Adrenal gland (tissue), 5 donors: ENCODE measurements around the gene OR1N1.

Source experiments
- POLR2A ChIP-seq, 2 donors: fragments of 450-650 bp; IDR thresholded peaks; one replicate each; pipeline ENCODE4 v1.6.1; 2017; ENCODE audit warnings: antibody characterized with exemption in 2 of 2, mild to moderate bottlenecking in 2 of 2, moderate library complexity in 1 of 2
- TF ChIP-seq, protein P1 (sequence below), 6 experiments: fragments of 450-650 bp in 4 of 6; fragments of 200-600 bp in 2 of 6; sonication (generic) in 1 of 6; IDR thresholded peaks; 1 replicate in 5 of 6; 2 replicates in 1 of 6; pipeline versions ENCODE4 v1.5.1 to v1.8.0; 2016 to 2021; ENCODE audit warnings: antibody characterized with exemption in 6 of 6, mild to moderate bottlenecking in 2 of 6, moderate library complexity in 1 of 6
- donor health status: DM: no; HTN: no; CAD: no.

DNA sequence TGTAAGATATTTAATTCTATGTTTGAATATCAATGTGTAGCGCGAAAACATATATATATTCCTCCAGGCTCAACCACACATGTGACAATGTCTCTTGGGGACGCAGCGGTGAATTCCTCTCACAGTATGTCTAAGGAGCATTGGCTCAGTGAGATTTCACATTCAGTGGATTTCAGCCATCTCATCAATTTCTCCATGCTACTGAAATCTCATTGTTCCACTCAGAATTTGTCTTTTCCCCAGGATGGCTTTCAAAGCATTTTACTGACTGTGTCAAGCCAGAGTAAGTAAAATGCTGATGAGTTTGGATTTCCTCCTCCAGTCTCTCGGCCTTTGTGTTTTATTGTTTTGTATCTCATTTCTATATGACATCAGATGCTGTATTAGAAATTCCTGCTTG, 48.0 kb downstream of the OR1N1 start:
- TF ChIP-seq, protein P1, sequence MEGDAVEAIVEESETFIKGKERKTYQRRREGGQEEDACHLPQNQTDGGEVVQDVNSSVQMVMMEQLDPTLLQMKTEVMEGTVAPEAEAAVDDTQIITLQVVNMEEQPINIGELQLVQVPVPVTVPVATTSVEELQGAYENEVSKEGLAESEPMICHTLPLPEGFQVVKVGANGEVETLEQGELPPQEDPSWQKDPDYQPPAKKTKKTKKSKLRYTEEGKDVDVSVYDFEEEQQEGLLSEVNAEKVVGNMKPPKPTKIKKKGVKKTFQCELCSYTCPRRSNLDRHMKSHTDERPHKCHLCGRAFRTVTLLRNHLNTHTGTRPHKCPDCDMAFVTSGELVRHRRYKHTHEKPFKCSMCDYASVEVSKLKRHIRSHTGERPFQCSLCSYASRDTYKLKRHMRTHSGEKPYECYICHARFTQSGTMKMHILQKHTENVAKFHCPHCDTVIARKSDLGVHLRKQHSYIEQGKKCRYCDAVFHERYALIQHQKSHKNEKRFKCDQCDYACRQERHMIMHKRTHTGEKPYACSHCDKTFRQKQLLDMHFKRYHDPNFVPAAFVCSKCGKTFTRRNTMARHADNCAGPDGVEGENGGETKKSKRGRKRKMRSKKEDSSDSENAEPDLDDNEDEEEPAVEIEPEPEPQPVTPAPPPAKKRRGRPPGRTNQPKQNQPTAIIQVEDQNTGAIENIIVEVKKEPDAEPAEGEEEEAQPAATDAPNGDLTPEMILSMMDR (IDR thresholded peaks at IDR 0.05), result no peak
- no peak for TF ChIP-seq POLR2A (IDR thresholded peaks at IDR 0.05)
